HG03045 (cell line): ENCODE data around the gene OR10J1.
"Not testable (repeated sequence)": the region's sequence is repeated elsewhere in the genome, so short reads cannot be mapped to it uniquely, and the experiment has no call there.

ENCODE experiments used
- ATAC-seq: cut with Tn5 transposase; IDR thresholded peaks from one replicate; pipeline ENCODE4 v1.9.1; 2021; ENCODE audit warnings: mild to moderate bottlenecking, moderate library complexity; ENCODE audit not compliant: unreplicated experiment

Gene OR10J1, protein sequence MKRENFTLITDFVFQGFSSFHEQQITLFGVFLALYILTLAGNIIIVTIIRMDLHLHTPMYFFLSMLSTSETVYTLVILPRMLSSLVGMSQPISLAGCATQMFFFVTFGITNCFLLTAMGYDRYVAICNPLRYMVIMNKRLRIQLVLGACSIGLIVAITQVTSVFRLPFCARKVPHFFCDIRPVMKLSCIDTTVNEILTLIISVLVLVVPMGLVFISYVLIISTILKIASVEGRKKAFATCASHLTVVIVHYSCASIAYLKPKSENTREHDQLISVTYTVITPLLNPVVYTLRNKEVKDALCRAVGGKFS

DNA sequence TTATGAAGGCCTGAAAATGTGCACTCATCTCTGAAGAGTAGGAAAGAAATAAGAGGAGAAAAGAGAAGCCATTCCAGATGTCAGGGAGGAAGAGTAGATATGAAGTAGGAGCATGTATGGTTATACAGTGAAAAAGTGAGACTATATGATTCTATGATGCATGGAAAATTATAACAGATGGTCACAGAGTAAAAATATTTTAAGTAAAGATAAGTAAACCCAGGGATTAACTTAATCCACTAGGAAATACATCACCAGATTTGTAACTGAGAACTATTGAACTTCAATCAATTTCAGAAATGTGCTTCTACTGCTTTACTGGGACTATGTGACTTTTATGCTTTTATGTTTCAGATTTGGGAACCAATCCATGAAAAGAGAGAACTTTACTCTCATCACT, at the start of gene OR10J1:
Gene OR10J1 (plus strand): TSS at position 301 of the 400 bp plus-strand sequence. CDS start 70 bp downstream, at position 371.
- no peak for ATAC-seq

DNA sequence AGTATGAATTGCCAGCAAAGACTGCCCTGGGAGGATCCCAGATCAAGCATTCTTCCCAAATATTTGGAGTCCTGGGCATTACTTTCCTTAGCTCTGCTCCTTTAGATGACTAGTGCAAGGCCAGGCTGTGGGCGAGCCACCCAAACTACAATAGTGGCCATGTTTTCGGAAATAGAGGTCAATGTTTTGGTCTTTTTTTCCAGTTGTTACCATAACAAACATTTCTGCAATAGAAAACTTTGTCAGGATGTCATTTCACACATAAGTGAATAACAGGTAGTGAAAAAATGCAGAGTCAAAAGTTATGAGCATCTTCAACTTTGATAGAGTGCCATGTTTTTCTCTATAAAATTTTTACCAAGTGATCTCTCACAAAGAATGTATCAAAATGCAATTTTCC, 32.7 kb upstream of the OR10J1 start:
- no peak for ATAC-seq

DNA sequence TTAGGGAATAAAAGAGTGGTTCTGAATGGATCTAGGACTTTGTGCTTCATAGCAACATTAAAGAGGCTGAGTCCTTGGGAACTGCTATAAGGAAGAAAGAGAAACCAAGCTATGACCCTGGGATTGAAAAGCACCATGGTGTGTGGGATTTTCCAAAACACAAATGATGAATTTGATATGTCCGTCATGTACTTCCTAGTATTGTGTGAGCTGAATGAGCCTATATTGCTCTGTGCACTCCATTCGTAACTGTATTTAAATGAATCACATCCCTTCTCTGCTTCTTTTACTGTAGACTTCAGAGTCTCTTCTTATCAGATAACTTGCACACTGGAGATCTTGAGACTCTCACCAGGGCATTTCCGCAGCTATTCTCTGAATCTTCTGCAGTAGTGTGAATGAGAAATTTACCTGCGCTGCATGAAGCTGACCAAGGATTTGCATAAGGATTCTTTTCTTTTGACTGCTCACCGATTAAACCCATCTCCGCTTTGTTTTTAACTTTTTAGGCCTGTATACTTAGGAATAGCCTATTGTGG, 30.6 kb upstream of the OR10J1 start:
- no peak for ATAC-seq

DNA sequence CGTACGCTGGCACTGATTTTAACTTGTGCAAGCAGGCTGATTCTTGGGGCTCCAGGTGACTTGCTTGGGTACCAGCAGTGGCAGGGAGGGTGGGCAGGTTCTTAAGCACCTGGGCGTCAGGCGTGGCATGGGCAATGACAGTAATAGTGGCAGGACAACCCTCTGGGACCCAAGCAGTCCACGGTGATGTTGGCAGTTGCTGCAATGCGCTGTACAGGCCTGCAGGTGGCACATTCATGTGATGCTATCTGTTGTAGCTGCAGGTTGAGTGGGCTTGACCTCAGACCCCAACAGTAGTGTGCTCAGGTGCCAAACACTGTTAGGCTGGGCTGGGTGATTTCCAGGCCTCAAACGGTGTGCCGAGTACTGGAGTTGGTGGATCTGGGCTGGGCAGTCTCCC, 17.7 kb upstream of the OR10J1 start:
- no peak for ATAC-seq

DNA sequence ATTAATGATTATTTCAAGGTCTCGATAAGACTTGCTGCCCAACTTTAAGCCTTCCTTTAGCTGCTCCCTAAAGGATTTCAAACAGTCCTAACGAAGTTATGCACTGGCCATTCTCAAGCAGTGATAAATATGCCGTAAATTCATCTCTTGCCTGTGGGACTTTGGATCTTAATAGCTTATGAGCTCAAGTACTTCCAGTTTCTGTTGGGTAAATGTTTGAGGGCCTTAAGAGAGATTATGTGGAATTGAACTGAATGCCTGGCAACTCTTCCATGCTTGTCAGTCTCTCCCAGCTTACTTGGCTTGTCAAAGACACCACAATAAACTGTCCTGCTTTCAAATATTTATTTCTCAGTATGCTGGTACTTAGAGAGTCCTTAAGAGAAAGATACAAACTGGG, 11.0 kb upstream of the OR10J1 start:
- ATAC-seq, result no peak

DNA sequence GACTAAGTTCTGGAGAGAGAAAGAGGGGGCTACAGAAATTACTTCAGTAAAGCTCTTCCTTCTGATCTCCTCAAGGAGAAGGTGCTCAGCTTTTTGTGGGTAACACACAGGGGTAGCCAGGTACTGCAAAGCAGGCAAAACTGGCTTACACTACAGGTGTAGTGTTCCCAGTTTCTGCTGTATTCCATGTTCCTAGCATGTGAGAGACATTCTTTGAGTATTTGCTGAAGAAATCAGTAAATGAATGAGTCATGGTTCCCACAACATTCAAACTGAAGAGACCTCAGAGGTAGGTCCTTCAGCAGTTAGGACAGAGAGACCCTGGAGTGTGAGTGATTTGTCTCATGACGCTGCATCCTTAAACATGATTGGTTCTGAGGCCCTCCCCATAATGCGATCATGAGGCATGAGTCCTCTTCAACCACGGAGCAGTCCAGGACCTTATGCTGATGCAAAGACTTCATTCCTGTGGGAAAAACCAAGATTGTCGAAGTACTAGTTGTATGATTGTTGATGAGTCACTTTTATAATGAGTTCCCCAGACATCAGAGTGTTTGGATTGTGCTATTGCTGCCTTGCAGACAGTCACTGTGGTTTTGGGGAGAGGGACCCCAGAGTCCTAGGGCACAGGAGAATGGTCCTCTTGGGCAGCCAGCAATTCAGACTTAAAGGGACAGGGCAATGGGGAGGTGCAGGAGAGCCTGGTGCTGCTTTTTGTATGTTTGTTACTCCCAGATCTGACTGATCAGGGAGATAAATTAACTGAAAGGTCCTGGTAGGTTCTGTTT, 10.3 kb upstream of the OR10J1 start:
- no peak for ATAC-seq

DNA sequence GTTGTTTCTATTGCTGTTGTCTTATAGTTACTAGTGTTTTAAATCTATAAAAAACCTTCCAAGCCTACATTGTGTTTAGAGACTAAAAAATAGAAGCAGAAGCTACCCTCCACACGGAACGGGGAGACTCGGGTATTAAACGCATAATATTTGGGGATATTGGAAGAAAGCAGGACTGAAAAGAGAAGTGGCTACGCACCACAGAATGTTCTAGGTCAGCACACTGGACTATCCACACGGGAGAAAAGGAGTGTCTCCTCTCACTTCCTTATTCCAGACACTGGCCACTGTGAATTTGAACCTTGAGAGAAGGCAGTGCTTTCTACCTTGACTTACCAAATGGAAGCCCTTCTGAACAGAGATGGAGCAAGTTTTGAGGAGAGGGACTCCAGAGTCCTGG, 8.5 kb upstream of the OR10J1 start:
- no peak for ATAC-seq

DNA sequence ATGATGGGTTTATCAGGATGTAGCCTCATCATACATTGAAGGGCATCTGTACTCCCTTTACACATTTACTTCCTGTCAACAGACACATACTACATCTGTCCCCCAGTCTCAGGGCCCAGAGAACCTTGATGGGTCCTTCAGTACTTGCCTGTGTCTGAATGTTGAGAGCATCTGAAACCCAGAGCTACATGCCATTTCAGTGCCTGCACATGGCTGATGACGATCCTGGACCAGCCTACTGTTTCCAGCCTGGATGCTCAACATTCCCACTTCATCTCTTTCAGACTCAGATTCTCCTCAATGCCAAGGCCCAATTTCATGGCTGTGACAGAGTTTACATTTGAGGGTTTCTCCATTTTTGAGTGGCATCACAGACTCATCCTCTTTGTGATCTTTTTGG, 7.6 kb upstream of the OR10J1 start, which contains the start of gene OR10J4:
Gene OR10J4 (plus strand): TSS at position 301 of the 400 bp plus-strand sequence.
- no peak for ATAC-seq

DNA sequence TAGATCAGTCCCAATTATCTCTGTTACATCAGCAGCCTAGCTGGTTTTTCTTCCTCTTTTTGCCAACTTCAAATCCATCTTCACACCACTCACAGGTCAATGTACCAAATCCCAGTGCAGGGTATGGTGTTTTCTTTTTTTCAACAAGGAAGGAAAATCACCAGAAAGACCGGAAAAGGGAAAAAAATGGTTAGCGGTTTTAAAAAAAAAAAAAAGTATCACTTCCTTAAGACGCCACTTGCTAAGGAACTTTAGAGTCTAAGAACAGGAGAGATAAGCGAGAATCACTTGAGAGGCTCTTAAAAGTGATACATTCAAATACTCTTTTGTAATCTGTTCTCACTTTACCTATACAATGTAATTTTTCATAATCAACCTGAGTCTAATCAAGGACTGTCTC, 3.1 kb upstream of the OR10J1 start:
- no peak for ATAC-seq

DNA sequence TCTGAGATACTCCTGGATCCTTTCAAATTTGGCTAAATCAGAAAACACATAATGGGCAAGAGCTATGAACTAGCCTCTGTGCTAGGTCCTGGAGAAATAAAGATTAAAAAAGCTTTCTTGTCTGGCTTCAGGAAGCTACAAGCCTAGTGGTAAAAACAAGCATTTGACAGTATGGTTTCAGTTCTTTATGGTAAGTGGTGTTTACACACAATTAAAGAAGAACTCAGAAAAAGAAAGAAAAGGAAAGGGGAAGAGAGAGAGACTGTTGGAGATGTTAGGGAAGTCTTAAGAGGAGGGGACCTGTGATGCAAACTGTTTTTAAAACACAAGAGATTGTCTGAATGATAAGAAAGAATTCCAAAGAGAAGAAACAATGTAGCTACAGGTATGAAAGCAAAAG, 1.8 kb downstream of the OR10J1 start:
- ATAC-seq, result no peak

DNA sequence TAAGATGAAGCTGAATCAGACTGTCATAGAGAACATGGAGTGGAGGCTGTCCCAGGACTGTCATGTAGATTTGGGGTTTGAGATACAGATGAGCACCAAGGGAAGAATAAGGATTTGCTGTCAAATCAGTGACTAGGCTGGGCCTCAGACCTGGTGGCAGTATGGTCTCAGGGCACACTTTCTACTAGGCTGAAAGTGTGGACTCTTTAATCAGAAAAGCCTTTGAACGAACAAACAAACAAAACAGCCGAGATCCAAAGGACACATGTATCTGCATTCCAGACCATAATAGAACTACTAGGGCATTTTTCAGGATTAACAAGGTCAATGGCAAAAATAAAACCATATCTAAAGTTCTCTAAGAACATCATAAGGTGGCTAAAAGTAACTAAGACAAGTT, 2.9 kb downstream of the OR10J1 start:
- ATAC-seq, result no peak

DNA sequence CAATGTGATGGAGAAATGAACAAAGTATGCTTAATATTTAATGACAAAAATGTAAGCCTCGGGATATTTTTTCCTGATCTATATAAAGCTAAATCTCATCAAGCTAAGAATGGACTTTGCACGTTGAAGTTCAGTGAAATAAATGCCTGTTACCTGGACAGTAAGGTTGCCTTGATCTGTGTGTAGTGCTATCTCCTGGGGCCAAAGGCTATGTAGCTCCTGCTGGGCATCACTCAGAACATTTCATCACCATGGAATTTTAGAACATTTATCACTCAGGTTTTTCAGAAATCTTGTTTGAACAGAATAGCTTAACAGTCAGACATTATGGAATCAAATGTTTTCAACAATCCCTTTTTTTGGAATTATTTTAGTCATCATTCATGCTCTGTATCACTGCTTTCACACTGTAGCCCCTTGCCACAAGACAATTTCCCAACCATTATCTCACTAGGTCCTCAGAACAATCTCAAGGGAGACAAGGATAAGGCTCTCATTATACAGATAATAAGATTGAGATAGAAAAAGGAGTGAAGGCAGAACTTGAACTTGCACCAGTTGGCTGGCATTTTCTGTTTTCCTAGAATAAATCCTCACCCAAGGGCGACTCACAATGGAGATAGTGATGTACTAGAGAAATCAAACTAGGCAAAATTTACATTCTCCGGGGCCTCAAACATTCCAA, 3.7 kb downstream of the OR10J1 start:
- ATAC-seq, result no peak

DNA sequence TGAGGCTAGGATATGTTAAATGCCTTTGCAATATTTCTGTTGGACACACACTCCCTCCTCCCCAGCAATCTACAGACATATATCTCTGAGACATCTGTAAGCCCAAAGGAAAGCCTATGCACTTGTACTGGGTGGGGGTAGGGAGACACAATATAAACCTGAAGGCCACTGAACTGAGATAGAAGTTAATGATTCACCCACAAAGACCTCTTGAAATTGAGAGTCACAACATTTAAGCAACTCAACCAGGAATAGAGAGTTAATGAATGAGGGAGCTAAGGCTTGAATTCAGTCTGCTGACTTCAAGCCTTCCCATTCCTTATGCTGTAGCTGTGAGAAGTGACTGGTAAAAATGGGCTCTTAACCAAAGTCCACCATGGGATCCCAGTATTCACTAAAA, 5.0 kb downstream of the OR10J1 start:
- ATAC-seq, result no peak

DNA sequence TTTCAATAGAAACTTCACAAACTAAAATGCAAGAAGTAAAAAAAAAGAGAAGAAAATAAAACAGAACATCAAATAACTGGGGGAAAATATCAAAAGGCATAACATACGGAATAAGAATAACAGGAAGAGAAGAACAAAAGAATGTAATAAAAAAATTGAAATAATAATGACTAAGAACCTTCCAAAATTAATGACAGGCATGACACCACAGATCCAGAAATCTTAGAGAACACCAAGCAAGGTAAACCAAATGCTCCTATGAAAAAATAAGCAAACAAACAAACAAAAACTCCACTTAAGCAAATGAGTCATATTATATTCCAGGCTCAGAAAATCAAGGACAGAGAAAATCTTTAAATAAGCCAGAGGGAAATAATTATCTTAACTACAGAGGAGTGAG, 8.7 kb downstream of the OR10J1 start:
- no peak for ATAC-seq

DNA sequence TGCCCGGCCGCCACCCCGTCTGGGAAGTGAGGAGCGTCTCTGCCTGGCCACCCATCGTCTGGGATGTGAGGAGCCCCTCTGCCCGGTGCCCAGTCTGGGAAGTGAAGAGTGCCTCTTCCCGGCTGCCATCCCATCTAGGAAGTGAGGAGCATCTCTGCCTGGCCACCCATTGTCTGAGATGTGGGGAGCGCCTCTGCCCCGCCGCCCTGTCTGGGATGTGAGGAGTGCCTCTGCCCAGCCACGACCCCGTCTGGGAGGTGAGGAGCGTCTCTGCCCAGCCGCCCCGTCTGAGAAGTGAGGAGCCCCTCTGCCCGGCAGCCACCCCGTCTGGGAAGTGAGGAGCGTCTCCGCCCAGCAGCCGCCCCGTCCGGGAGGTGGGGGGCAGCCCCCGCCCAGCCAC, 10.1 kb downstream of the OR10J1 start:
- ATAC-seq, result not testable (repeated sequence)

DNA sequence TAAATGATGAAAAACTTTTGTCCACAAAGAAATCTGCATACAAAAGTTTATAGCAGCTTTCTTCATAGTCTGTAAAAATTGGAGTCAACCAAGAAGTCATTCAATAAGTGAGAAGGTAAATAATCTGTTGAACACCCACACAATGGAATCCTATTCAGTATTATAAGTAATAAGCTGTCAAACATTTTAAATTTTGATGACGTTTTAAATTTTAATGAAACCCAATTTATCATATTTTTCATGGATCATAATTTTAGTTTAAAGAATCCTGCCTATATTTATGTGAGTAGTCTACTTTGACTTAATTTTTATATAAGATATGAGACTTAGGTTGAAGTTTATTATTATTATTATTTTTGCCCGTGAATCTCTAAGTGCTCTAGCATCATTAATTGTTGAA, 20.0 kb downstream of the OR10J1 start:
- no peak for ATAC-seq

DNA sequence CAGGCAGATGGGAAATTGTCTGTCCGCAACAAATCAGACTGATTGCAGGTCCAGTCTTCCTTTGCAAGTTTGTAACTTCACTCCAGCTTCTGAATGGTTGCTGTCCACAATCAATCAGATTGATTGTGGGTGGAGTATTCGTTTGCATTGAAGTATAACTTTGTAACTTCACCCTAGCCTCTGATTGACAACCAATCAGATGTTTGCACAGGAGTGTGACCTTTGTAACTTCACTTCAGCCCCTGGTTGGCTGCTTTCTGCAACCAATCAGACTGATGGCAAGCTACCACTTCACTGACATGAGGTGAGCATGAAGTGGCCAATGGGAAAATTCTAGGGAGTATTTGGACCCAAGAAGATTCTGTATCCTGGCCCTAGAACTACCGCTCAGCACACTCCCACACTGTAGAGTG, 25.7 kb downstream of the OR10J1 start:
- ATAC-seq, result no peak

DNA sequence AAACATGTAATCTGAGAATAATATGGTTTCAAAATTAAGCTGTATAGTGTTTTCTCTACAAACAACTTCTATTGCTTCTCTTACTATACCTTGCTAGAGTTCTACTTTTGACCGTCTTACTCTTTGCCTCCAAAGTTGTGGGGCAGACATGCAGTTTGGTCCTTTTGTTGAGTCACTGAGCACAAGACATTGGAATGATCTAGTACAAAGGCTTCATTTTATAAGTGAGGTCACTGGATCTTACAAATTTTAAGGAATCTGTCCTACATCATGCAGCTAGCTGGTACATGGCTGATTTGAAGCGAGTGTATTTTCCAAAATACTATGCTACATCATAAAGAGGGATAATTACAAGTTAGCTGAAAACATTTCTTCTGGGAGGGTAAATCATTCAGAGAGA, 28.8 kb downstream of the OR10J1 start:
- ATAC-seq, result no peak

DNA sequence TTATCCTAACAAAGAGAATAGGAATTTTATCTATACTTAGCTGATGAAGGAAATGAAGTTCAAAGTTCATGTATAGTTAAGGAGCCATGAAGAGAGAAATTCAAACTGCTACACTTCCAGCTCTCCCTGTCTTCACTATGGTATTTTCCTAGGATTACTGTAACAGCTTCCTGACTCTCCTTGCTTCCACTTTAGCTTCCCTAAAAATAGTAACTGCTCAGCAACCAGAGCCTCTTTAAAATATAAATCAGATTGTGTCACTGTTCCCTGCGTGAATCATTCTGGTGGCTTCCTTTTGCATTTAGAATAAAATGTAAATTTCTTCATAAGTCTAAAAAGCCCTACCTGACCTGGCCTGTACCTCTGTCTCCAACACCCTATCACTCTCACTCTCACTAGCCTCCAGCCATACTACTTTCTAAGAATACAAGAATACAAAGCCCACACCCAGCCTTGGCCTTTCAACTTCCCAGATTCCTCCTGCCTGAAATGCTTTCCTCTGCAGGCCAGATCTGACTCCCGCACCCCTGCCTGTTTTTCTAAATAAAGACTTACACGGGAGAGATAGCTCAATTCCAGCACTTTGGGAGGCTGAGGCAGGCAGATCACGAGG, 30.5 kb downstream of the OR10J1 start:
- no peak for ATAC-seq

DNA sequence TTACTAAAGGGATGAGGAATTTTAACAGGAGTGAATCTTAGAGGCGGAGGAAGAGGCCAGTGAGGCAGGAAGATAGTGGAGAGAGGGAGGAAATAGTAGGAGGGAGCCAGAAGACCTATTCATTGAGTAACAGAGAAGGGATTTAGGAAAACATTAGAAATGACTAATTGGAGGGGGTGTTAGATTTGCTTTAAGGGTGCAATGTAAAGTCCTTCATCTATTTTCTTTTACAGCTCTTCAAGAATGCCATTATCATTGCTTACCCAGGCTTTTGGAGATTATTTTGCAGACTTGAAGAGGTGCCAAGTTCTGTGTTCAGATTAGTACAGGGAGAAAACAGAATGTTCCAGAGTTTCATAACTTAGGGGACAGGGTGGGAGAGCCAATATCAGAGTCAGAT, 33.8 kb downstream of the OR10J1 start:
- ATAC-seq, result no peak

DNA sequence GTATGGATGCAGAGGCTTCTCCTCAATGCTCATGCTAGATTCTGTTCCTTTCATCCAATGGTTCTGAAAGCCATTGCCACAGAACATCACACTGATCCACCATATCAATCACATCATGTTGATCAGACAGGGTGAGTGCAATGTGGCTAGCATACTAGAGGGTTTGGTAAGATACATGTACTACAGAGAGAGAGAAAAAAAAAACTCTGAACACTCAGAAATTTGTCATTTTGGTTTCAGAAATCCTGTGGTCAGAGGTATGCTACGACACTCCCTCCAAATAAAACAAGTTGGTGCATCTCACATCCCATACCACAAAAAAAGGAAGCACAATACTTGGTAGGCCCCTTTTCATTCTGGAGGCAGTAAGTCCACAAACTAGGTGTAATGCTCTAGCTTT, 35.4 kb downstream of the OR10J1 start:
- no peak for ATAC-seq
